ENCODE measurements around the gene MYBBP1A.

MYBBP1A gene

DNA sequence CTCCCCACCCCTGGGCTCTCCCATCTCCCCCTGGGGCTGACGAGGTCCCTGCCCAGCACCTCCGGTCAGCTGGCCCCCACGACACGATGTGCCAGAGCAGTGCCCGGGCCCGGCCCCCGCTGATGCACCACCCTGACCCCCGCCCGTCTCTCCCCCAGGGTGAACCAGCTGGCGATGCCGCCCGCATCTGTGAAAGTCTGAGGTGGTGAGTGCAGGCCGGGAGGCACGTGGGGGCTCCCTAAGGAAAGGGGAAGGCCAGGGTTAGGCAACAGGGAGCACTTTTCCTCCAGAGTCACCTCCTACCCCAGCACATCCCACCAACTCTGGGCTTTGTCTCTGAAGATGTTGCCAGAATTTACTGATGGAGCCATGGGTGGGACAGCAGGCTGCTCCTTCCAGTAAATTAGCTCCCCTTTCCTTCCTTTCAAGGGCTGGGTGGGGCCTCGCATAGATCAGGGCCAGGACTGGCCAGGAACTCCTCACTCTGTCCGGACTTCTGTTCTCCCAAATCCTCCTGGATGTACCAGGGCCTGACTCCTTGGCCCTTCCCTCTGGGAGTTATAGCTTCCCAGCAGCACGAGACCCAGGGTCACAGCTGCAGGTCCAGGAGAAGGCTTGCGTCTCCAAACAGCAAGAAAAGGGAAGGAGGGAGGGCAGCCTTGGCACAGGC, 18.3 kb downstream of the MYBBP1A start:
- no peak for DNase-seq (ENCODE audit: low spot score)

DNA sequence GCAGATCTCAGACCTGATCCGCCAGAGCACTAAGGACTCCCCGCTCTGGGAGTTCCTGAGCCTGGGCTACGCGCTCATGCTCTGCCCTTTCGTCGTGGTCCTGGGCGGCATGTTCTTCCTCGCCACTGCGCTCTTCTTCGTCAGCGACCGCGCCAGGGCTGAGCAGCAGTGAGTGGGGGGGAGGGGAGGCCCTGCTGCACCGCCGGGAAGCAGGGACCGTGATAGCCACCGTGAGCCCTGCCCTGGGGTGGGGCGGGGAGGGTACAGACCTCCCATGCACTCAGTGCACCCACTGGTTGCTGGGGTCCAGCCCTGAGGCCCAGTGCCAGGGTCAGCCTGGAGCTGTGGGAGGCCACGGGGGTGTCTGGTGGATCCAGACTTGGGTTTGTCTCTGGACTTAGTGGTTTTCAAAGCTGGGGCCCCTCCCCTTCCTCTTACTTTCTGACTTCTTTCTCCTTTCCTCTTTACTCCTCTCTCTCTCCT, 18.9 kb downstream of the MYBBP1A start:
- no peak for DNase-seq (ENCODE audit: low spot score)

- DNase-seq (ENCODE audit: low spot score), result no peak
These were observed 19.4 kb downstream of the MYBBP1A start for GRCh38 chr17:4535667-4536258.

DNA sequence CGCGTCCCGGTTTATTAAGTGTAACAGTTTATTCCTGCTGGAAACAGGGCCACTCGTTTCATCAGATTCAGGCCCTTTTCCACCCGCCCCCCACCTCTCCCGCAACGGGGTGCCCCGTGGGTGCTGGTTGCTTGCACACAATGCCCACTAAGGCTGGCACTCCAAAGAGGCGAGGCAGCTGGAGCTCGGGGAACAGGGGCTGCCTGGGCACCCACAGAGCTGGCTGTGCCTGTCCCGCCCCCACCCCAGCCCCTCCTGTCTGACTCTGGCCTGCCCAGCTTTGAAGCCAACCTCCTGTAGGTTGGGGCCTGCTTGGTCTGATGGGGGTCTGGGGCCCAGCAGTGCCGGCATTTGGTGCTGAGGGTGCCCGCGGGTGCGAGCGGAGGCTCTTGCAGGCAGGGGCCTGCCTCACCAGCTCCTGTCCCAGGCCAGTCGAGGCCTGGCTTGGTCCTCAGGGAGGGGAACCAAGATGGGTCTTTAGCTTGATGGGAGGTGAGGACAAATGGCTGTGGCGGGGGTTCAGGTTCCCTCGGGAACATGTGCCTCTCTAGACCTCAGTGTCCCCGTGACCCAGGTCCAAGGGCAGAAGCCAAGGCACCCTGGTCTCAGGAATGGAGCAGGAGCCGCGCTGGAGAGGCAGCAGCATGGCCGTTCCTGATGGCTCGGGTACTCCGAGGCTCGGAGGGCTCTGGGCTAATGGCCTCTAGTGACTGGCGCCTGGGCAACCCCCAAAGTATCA, 20.1 kb downstream of the MYBBP1A start:
- no peak for DNase-seq (ENCODE audit: low spot score)

DNA sequence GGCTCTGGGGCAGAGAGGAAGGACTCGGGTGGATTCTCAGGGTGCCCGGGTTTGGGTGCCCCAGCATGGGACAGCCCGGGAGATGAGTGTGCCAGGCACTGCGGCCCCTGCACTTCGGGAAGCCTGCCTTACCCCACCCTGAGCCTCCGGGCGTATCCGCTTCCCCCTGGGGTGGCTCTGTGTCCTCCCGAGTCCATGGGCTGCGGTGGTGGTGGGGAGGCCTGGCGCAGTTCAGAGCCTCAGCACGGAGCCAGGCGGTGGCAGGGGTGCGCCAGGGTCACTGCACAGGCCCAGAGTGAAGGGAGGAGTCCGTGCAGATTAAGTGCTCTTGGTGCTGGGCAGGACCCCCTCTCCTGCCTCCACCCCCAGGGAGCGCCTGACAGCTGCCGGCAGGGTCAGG, 20.7 kb downstream of the MYBBP1A start:
- DNase-seq (ENCODE audit: low spot score), result no peak

GRCh38 chr17:4533523-4534504, 21.4 kb downstream of the MYBBP1A start:
- DNase-seq (ENCODE audit: low spot score), result no peak

DNA sequence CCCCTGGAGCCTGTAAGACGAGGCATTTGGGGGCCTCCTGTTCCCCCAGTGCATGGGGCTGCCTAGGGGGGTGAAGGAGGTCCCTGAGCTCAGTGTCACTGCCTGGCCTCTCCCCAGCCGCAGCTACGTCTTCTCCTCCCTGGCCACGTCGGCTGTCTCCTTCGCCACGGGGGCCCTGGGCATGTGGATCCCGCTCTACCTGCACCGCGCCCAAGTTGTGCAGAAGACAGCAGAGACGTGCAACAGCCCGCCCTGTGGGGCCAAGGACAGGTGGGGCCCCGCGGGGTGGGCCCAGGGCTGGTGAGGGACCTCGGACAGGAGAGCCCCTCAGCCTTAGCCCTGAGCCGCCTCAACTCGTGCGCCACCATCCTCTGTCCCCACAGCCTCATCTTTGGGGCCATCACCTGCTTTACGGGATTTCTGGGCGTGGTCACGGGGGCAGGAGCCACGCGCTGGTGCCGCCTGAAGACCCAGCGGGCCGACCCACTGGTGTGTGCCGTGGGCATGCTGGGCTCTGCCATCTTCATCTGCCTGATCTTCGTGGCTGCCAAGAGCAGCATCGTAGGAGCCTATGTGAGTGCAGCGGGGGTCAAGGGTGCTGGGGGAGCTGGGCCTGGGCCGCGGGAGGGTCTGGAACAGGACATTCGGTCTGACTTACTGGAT, 22.2 kb downstream of the MYBBP1A start:
- no peak for DNase-seq (ENCODE audit: low spot score)

- no peak for DNase-seq (ENCODE audit: low spot score)
These were observed 23.0 kb downstream of the MYBBP1A start for GRCh38 chr17:4531988-4532736.

- DNase-seq (ENCODE audit: low spot score), result no peak
These were observed 24.1 kb downstream of the MYBBP1A start for GRCh38 chr17:4530799-4531730.

DNA sequence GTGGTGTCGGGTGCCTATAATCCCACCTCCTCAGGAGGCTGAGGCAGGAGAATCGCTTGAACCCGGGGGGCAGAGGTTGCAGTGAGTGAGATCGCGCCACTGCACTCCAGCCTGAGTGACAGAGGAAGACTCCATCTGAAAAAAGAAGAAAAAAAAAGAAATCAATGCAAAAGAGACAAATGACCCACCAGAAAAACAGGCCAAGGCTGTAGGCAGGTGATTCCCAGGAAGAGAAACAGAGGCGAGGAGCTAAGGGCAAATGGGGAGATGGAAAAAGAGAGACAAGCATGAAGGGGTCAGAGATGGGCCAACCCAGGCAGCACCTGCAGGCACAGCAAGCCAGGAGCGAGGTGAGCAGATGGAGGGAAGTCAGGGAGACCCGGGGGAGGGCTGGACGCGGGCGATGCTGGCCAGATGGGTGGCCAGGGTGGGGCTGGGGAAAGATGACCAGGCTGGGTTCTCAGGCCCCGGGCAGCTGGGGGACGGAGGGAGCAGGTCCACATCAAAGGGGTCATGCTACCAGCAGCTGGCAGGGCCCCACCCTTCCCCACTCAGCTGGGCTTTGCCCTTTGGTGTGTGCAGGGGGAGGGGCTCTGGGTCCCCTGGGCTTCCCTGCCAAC, 25.5 kb downstream of the MYBBP1A start:
- no peak for DNase-seq (ENCODE audit: low spot score)

- no peak for DNase-seq (ENCODE audit: low spot score)
These were observed 27.5 kb downstream of the MYBBP1A start for GRCh38 chr17:4527566-4528125.

- DNase-seq (ENCODE audit: low spot score), result no peak
These were observed 28.1 kb downstream of the MYBBP1A start for GRCh38 chr17:4527134-4527533.

DNA sequence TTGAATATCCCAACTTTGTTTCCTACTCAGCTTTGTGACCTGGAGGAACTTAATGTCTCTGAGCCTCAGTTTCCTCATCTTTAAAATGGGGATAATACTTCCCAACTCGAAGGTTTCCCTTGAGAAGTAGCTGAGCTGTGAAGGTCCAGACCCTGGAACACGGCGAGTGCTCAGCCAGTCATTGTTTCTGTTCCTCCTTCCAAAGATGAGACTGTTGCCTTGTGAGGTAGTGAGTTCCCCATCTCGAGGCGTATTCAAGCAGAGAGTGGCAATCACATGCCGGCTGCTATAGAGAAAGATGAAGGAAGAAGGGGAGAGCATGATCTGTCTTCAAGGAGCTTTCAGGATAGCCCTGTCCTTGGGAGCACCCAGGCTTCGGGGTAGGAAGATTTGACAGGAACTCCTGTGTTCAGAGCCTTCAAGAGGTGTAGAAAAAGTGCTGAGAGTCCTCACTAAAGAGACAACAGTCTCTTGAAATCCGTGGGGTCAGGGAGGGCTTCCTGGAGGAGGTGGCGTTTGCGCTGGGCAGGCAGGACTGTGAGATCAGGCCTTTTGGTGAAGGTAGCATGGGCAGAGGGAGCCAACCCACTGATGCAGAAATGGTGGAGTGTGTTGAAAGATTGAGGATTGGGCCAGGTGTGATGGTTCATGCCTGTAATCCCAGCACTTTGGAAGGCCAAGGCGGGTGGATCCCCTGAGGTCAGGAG, 29.3 kb downstream of the MYBBP1A start:
- DNase-seq (ENCODE audit: low spot score), result no peak

DNA sequence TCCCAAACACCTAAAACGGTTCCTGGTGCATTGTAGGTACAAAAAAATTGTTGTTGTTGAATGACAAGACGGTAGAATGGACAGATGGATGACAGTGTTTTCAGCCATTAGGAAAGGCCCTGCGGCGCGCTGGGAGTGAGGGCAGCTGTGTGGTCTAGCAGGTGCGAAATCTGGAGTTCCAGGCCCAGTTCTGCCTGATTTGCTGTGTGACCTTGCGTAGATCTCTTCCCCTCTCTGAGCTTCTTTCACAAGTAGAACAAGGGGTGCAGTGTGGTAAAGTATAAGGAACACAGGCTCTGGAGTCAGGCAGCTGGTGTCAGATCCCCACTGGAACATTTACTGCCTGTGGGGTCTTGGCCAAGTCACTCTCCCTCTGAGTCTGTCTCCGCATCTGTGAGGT, 31.2 kb downstream of the MYBBP1A start:
- DNase-seq (ENCODE audit: low spot score), result no peak

GRCh38 chr17:4522661-4523060, 32.5 kb downstream of the MYBBP1A start:
- no peak for DNase-seq (ENCODE audit: low spot score)

- no peak for DNase-seq (ENCODE audit: low spot score)
These were observed 34.1 kb downstream of the MYBBP1A start for GRCh38 chr17:4520894-4521600.

DNA sequence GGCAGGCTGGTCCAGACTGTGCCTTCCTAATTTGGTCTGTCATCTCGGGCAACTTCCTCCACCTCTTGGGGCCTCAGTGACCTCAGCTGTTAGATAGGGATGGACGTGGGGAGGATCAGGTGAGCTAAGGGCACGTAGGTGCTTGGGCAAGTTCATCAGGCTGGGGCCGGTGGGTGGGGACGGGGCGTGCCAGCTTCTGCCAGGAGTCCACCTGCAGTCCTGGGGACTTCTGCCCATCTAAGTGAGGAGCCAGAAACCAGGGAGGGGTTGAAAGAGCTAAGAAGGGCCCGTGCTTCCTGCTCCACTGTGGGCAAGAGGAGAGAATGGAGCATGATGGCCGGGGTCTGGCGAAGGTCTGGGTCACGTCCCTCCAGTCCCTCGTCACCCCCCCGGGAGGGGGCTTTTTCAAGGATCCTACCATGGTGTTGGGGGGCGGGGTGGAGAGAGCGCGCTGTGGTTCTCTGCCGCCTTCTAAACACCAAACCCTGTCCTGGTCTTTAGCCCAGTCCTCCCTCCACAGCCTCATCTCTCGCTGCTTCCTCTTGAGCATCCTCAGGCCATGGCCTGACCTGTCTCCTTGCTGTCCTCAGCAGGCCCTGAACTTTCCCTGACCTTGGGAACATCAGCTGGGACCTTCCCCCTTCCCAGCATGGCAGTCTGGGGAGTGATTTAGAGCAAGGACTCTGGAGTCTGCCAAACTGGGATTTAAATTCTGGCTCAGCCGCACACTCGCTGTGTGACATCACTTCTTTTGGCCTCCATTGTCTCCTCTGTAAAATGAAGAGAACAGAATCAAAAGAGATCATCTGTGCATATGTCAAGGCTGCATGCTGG, 34.9 kb downstream of the MYBBP1A start:
- DNase-seq (ENCODE audit: low spot score), result no peak
